ENCODE measurements around the gene TXK.

The TXK gene

GRCh38 chr4:48162162-48162561 lies 28.1 kb upstream of the TXK start:
- no peak overlapping the region for H2AFZ ChIP-seq (ENCODE audit: low read depth, low read length, severe bottlenecking)

GRCh38 chr4:48157271-48157670 lies 23.2 kb upstream of the TXK start:
- Histone ChIP-seq H3K27me3 (ENCODE audit: low read length) (no peaks in the 10 kb centered on the region), H3K9me2 (replicated peaks; ENCODE audit: insufficient read depth, low read length) (no peaks in the 10 kb centered on the region), H2AFZ (ENCODE audit: low read depth, low read length, severe bottlenecking) (no peak overlapping the region), H3K36me3 (ENCODE audit: low read length) (peaks cover 67% of the 10 kb centered on the region), H3K4me3 (ENCODE audit: insufficient read depth, low read length, poor library complexity, severe bottlenecking) (no peak overlapping the region), H3K9ac (ENCODE audit: low read length) (no peak overlapping the region), H3K79me2 (ENCODE audit: insufficient read depth, low read length) (no peaks in the 10 kb centered on the region; the same call in 1 of the 2 replicates), H3K9me3 (ENCODE audit: insufficient read depth, low read length) (peaks cover 15% of the 10 kb centered on the region), H3K27ac (ENCODE audit: low read depth, low read length) (no peak overlapping the region), H3K4me2 (ENCODE audit: low read depth, low read length, poor library complexity, severe bottlenecking) (no peak overlapping the region), H3F3A (ENCODE audit: insufficient read depth) (no peaks in the 10 kb centered on the region), H4K20me1 (ENCODE audit: low read depth, low read length) (no peaks in the 10 kb centered on the region)
- TF ChIP-seq CTCF (IDR thresholded peaks at IDR 0.05; ENCODE audit: insufficient read depth, low read length, poor library complexity, severe bottlenecking), result no peak
- no peak for TF ChIP-seq EZH2phosphoT487 (conservative IDR thresholded peaks at IDR 0.05; ENCODE audit: low read length)

More at GRCh38 chr4:48162162-48162561, 28.1 kb upstream of the TXK start:
- Histone ChIP-seq H3K4me2 (ENCODE audit: low read depth, low read length, poor library complexity, severe bottlenecking) (no peak overlapping the region), H3K9me2 (replicated peaks; ENCODE audit: insufficient read depth, low read length) (no peaks in the 10 kb centered on the region), H3K9ac (ENCODE audit: low read length) (no peak overlapping the region), H3K27ac (ENCODE audit: low read depth, low read length) (no peak overlapping the region), H3K27me3 (ENCODE audit: low read length) (no peaks in the 10 kb centered on the region), H3K36me3 (ENCODE audit: low read length) (peaks cover 68% of the 10 kb centered on the region), H3K79me2 (ENCODE audit: insufficient read depth, low read length) (no peaks in the 10 kb centered on the region; the same call in 1 of the 2 replicates), H3K9me3 (ENCODE audit: insufficient read depth, low read length) (no peaks in the 10 kb centered on the region), H3K4me3 (ENCODE audit: insufficient read depth, low read length, poor library complexity, severe bottlenecking) (no peak overlapping the region), H4K20me1 (ENCODE audit: low read depth, low read length) (no peaks in the 10 kb centered on the region), H3F3A (ENCODE audit: insufficient read depth) (no peaks in the 10 kb centered on the region)
- TF ChIP-seq EZH2phosphoT487 (conservative IDR thresholded peaks at IDR 0.05; ENCODE audit: low read length) (no peak), CTCF (IDR thresholded peaks at IDR 0.05; ENCODE audit: insufficient read depth, low read length, poor library complexity, severe bottlenecking) (no peak)

GRCh38 chr4:48156423-48156822 lies 22.4 kb upstream of the TXK start:
- Histone ChIP-seq H3K27ac (ENCODE audit: low read depth, low read length) (no peak overlapping the region), H3K4me2 (ENCODE audit: low read depth, low read length, poor library complexity, severe bottlenecking) (no peak overlapping the region), H3K36me3 (ENCODE audit: low read length) (peaks cover 67% of the 10 kb centered on the region), H3K9me2 (replicated peaks; ENCODE audit: insufficient read depth, low read length) (no peaks in the 10 kb centered on the region), H3K79me2 (ENCODE audit: insufficient read depth, low read length) (no peaks in the 10 kb centered on the region), H3K9me3 (ENCODE audit: insufficient read depth, low read length) (peaks cover 15% of the 10 kb centered on the region), H3K9ac (ENCODE audit: low read length) (no peak overlapping the region), H2AFZ (ENCODE audit: low read depth, low read length, severe bottlenecking) (no peak overlapping the region), H4K20me1 (ENCODE audit: low read depth, low read length) (no peaks in the 10 kb centered on the region), H3K27me3 (ENCODE audit: low read length) (no peaks in the 10 kb centered on the region), H3K4me3 (ENCODE audit: insufficient read depth, low read length, poor library complexity, severe bottlenecking) (no peak overlapping the region), H3F3A (ENCODE audit: insufficient read depth) (no peaks in the 10 kb centered on the region)
- TF ChIP-seq CTCF (IDR thresholded peaks at IDR 0.05; ENCODE audit: insufficient read depth, low read length, poor library complexity, severe bottlenecking), result no peak
- no peak for TF ChIP-seq EZH2phosphoT487 (conservative IDR thresholded peaks at IDR 0.05; ENCODE audit: low read length)
